ENCODE results near the gene SOCS1. TPM values are rescaled to one million over a fixed set of nuclear protein-coding genes. Genes with fewer than 3 reads are reported as not detected.

The SOCS1 gene
- total and polyA plus RNA-seq, 2 experiments from 2014 or later = 84.7 to 104 TPM

- TF ChIP-seq, protein P1, sequence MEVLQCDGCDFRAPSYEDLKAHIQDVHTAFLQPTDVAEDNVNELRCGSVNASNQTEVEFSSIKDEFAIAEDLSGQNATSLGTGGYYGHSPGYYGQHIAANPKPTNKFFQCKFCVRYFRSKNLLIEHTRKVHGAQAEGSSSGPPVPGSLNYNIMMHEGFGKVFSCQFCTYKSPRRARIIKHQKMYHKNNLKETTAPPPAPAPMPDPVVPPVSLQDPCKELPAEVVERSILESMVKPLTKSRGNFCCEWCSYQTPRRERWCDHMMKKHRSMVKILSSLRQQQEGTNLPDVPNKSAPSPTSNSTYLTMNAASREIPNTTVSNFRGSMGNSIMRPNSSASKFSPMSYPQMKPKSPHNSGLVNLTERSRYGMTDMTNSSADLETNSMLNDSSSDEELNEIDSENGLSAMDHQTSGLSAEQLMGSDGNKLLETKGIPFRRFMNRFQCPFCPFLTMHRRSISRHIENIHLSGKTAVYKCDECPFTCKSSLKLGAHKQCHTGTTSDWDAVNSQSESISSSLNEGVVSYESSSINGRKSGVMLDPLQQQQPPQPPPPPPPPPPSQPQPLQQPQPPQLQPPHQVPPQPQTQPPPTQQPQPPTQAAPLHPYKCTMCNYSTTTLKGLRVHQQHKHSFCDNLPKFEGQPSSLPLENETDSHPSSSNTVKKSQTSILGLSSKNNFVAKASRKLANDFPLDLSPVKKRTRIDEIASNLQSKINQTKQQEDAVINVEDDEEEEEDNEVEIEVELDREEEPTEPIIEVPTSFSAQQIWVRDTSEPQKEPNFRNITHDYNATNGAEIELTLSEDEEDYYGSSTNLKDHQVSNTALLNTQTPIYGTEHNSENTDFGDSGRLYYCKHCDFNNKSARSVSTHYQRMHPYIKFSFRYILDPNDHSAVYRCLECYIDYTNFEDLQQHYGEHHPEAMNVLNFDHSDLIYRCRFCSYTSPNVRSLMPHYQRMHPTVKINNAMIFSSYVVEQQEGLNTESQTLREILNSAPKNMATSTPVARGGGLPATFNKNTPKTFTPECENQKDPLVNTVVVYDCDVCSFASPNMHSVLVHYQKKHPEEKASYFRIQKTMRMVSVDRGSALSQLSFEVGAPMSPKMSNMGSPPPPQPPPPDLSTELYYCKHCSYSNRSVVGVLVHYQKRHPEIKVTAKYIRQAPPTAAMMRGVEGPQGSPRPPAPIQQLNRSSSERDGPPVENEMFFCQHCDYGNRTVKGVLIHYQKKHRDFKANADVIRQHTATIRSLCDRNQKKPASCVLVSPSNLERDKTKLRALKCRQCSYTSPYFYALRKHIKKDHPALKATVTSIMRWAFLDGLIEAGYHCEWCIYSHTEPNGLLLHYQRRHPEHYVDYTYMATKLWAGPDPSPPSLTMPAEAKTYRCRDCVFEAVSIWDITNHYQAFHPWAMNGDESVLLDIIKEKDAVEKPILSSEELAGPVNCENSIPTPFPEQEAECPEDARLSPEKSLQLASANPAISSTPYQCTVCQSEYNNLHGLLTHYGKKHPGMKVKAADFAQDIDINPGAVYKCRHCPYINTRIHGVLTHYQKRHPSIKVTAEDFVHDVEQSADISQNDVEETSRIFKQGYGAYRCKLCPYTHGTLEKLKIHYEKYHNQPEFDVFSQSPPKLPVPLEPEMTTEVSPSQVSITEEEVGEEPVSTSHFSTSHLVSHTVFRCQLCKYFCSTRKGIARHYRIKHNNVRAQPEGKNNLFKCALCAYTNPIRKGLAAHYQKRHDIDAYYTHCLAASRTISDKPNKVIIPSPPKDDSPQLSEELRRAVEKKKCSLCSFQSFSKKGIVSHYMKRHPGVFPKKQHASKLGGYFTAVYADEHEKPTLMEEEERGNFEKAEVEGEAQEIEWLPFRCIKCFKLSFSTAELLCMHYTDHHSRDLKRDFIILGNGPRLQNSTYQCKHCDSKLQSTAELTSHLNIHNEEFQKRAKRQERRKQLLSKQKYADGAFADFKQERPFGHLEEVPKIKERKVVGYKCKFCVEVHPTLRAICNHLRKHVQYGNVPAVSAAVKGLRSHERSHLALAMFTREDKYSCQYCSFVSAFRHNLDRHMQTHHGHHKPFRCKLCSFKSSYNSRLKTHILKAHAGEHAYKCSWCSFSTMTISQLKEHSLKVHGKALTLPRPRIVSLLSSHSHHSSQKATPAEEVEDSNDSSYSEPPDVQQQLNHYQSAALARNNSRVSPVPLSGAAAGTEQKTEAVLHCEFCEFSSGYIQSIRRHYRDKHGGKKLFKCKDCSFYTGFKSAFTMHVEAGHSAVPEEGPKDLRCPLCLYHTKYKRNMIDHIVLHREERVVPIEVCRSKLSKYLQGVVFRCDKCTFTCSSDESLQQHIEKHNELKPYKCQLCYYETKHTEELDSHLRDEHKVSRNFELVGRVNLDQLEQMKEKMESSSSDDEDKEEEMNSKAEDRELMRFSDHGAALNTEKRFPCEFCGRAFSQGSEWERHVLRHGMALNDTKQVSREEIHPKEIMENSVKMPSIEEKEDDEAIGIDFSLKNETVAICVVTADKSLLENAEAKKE (CRISPR knock-in tag; IDR thresholded peaks at IDR 0.05) = no peak
- TF ChIP-seq JUNB (IDR thresholded peaks at IDR 0.05; ENCODE audit: unreplicated experiment) = no peak
- no peak for TF ChIP-seq NANOG (IDR thresholded peaks at IDR 0.05; ENCODE audit: borderline replicate concordance)
- TF ChIP-seq, protein P2, sequence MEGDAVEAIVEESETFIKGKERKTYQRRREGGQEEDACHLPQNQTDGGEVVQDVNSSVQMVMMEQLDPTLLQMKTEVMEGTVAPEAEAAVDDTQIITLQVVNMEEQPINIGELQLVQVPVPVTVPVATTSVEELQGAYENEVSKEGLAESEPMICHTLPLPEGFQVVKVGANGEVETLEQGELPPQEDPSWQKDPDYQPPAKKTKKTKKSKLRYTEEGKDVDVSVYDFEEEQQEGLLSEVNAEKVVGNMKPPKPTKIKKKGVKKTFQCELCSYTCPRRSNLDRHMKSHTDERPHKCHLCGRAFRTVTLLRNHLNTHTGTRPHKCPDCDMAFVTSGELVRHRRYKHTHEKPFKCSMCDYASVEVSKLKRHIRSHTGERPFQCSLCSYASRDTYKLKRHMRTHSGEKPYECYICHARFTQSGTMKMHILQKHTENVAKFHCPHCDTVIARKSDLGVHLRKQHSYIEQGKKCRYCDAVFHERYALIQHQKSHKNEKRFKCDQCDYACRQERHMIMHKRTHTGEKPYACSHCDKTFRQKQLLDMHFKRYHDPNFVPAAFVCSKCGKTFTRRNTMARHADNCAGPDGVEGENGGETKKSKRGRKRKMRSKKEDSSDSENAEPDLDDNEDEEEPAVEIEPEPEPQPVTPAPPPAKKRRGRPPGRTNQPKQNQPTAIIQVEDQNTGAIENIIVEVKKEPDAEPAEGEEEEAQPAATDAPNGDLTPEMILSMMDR (conservative IDR thresholded peaks at IDR 0.05; ENCODE audit: low read depth in 2 of 2) = no peak
Measured at GRCh38 chr16:11245988-11246387, 10.0 kb downstream of the SOCS1 start (continued).

GRCh38 chr16:11245222-11245737, 10.7 kb downstream of the SOCS1 start:
- Mint-ChIP-seq H3K27ac (no peak overlapping the region), H3K4me3 (no peak overlapping the region), H3K27me3 (ENCODE audit: insufficient read depth, low read depth, poor library complexity) (peaks cover 10% of the 10 kb centered on the region), H3K36me3 (ENCODE audit: low read depth) (no peaks in the 10 kb centered on the region; the same call in 2 of the 3 replicates), H3K9me3 (no peaks in the 10 kb centered on the region), H3K4me1 (peaks cover 5% of the 10 kb centered on the region; the same call in 2 of the 3 replicates)
- Histone ChIP-seq H3K4me1 (ENCODE audit: insufficient read depth) (no peaks in the 10 kb centered on the region; the same call in 1 of the 2 replicates), H2AFZ (no peak overlapping the region), H3K79me2 (replicated peaks; ENCODE audit: insufficient read depth) (no peaks in the 10 kb centered on the region), H3K27ac (ENCODE audit: low read depth) (no peak overlapping the region), H3F3A (replicated peaks; ENCODE audit: low read depth) (peaks cover 10% of the 10 kb centered on the region; the same call in 1 of the 2 replicates), H3K36me3 (ENCODE audit: insufficient read depth) (no peaks in the 10 kb centered on the region), H3K4me2 (no peak overlapping the region), H3K9me2 (ENCODE audit: insufficient read depth) (no peaks in the 10 kb centered on the region), H3K27me3 (ENCODE audit: insufficient read depth) (no peaks in the 10 kb centered on the region), H3K4me3 (no peak overlapping the region), H4K20me1 (replicated peaks; ENCODE audit: insufficient read depth) (no peaks in the 10 kb centered on the region)
- DNase-seq (ENCODE audit: low spot score) = no peak
- TF ChIP-seq NANOG (IDR thresholded peaks at IDR 0.05; ENCODE audit: borderline replicate concordance) (no peak), ZNF331 (CRISPR knock-in tag; IDR thresholded peaks at IDR 0.05; ENCODE audit: low read depth) (no peak), EZH2 (IDR thresholded peaks at IDR 0.05; ENCODE audit: low read depth, unreplicated experiment) (no peak)
- TF ChIP-seq, protein P1 (CRISPR knock-in tag; IDR thresholded peaks at IDR 0.05) = no peak
- ATAC-seq = no peak
